HepG2 (cell line): ENCODE results near the gene CABLES2. TPM values are rescaled to one million over a fixed set of nuclear protein-coding genes. Genes with fewer than 3 reads are reported as not detected.

Experiments used
- GABPA ChIP-seq, 2 experiments: IDR thresholded peaks; 2 replicates each; pipeline ENCODE4 v1.6.1; 2011 to 2016; ENCODE audit warnings: low read depth in 2 of 2, low read length in 1 of 2, missing biosample characterization in 1 of 2, missing genetic modification characterization in 1 of 2
- MATR3 ChIP-seq: sonication (generic); formaldehyde crosslinking; IDR thresholded peaks from 2 replicates; pipeline ENCODE4 v1.4.0; 2020; ENCODE audit warnings: missing genetic modification reagents
- RORA ChIP-seq: sonication (generic); formaldehyde crosslinking; IDR thresholded peaks from 2 replicates; pipeline ENCODE4 v1.5.0; 2020; ENCODE audit warnings: mild to moderate bottlenecking, missing genetic modification reagents, moderate library complexity
- SUZ12 ChIP-seq: fragments of 150-350 bp; IDR thresholded peaks from 2 replicates; pipeline ENCODE4 v1.6.1; 2014; ENCODE audit warnings: low read depth, low read length
- TBX2 ChIP-seq: sonication (generic); formaldehyde crosslinking; IDR thresholded peaks from 2 replicates; pipeline ENCODE4 v1.5.0; 2020; ENCODE audit warnings: missing genetic modification reagents, mild to moderate bottlenecking, borderline replicate concordance
- ZMAT3 ChIP-seq: sonication (generic); formaldehyde crosslinking; conservative IDR thresholded peaks from 2 replicates; pipeline ENCODE4 v1.7.0; 2021; ENCODE audit warnings: missing genetic modification reagents
- ZNF160 ChIP-seq: sonication (generic); formaldehyde crosslinking; IDR thresholded peaks from 2 replicates; pipeline ENCODE4 v1.8.0; 2022; ENCODE audit warnings: mild to moderate bottlenecking, inconsistent platforms, missing genetic modification reagents
- ZNF253 ChIP-seq: sonication (generic); formaldehyde crosslinking; IDR thresholded peaks from 2 replicates; pipeline ENCODE4 v1.8.0; 2022; ENCODE audit warnings: mild to moderate bottlenecking, missing genetic modification reagents, borderline replicate concordance
- ZNF292 ChIP-seq: sonication (generic); formaldehyde crosslinking; IDR thresholded peaks from 2 replicates; pipeline ENCODE4 v1.8.1; 2022; ENCODE audit warnings: mild to moderate bottlenecking, low read depth, missing genetic modification reagents, borderline replicate concordance
- ZNF3 ChIP-seq: IDR thresholded peaks from 2 replicates; pipeline ENCODE4 v1.7.0; 2017; ENCODE audit warnings: inconsistent platforms
- polyA plus RNA-seq, 8 experiments: library from polyadenylated mRNA; depleted of rRNA in 3 of 8; stranded (reverse) in 7 of 8; unstranded in 1 of 8; fragments of >200 nt; fragmentation: Illumina TruSeq in 4 of 8; extraction: Trizol in 4 of 8; gene quantifications; 2 replicates each; pipeline versions ENCODE4 v1.2.1 to v1.2.3, GENCODE V29; 2011 to 2016; ENCODE audit warnings: low read depth in 4 of 8, missing spikeins in 1 of 8, mixed read lengths in 1 of 8; ENCODE audit not compliant: insufficient read depth in 1 of 8
- total RNA-seq, 5 experiments: library from RNA; depleted of rRNA; stranded (reverse); fragments of >200 nt; fragmentation: Illumina TruSeq; extraction: Trizol; gene quantifications; 2 replicates each; pipeline ENCODE4 v1.2.3, GENCODE V29; 2016; ENCODE audit warnings: low read depth in 1 of 5
- TF ChIP-seq, protein P1 (sequence below): sonication (generic); formaldehyde crosslinking; IDR thresholded peaks from 2 replicates; pipeline ENCODE4 v1.4.0; 2020; ENCODE audit warnings: missing genetic modification reagents
- TF ChIP-seq, protein P2 (sequence below): fragments of 450-650 bp; IDR thresholded peaks from 2 replicates; pipeline ENCODE4 v1.6.1; 2016
- TF ChIP-seq, protein P3 (sequence below): sonication (generic); formaldehyde crosslinking; IDR thresholded peaks from 2 replicates; pipeline ENCODE4 v1.5.0; 2020; ENCODE audit warnings: missing genetic modification reagents
- TF ChIP-seq, protein P4 (sequence below): fragments of 450-650 bp; IDR thresholded peaks from 2 replicates; pipeline ENCODE4 v1.6.1; 2017
- TF ChIP-seq, protein P5 (sequence below): sonication (generic); formaldehyde crosslinking; IDR thresholded peaks from 2 replicates; pipeline ENCODE4 v1.4.0; 2020; ENCODE audit warnings: mild to moderate bottlenecking, low read depth, missing genetic modification reagents
- TF ChIP-seq, protein P6 (sequence below): sonication (generic); formaldehyde crosslinking; IDR thresholded peaks from 2 replicates; pipeline ENCODE4 v1.9.0; 2022; ENCODE audit warnings: low read depth, missing genetic modification reagents

Gene CABLES2
- total and polyA plus RNA-seq, 2 of the 13 experiments (the other 11 are each of a cell fraction or from before 2014, with no cell fraction given), result 5.2 to 9.7 TPM

DNA sequence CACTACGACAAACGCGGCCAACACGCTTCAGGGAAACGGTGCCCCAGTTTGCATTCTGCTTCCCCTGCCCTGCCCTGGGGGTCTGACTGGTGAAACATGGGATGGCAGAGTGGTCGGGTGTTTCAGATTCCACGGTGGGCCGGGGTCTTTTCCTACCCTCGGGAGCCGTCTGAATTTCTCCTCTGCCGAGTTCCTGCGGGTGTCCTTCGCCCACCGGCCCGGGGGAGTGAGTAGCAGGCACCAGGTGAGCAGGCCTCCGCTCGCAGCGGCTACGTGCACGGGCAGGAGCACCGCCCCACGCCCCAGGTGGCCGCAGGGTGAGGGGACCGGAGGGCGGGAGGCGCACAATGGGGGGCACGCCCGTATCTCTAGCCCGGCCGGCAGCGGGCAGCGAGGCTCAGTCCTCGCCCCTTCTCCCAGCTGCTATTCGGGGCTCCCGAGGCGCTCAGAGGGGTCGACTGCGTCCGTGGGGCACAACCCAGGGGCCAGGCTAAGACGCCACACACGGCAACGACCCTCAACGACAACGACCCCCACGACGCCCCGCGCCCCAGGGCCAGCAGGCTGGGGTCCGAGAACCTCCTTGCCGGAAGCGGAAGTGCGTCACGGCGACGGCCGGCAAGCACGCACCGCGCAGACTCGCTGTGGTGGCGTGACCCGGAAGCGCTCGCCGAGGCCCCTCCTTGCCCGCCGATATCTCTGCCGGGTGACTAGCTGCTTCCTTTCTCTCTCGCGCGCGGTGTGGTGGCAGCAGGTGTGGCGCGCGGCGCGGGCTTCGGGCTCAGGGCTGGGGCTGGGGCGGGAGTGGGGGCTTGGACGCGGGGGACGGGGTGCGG lies 20.5 kb downstream of the CABLES2 start, which contains the start of gene RPS21 (continued):
- TF ChIP-seq, protein P1, sequence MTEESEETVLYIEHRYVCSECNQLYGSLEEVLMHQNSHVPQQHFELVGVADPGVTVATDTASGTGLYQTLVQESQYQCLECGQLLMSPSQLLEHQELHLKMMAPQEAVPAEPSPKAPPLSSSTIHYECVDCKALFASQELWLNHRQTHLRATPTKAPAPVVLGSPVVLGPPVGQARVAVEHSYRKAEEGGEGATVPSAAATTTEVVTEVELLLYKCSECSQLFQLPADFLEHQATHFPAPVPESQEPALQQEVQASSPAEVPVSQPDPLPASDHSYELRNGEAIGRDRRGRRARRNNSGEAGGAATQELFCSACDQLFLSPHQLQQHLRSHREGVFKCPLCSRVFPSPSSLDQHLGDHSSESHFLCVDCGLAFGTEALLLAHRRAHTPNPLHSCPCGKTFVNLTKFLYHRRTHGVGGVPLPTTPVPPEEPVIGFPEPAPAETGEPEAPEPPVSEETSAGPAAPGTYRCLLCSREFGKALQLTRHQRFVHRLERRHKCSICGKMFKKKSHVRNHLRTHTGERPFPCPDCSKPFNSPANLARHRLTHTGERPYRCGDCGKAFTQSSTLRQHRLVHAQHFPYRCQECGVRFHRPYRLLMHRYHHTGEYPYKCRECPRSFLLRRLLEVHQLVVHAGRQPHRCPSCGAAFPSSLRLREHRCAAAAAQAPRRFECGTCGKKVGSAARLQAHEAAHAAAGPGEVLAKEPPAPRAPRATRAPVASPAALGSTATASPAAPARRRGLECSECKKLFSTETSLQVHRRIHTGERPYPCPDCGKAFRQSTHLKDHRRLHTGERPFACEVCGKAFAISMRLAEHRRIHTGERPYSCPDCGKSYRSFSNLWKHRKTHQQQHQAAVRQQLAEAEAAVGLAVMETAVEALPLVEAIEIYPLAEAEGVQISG (CRISPR knock-in tag), result peak; percentile 97
- TF ChIP-seq SUZ12 (no peak), ZNF3 (CRISPR knock-in tag) (no peak), ZNF292 (no peak), ZNF160 (CRISPR knock-in tag) (no peak; the same call in 1 of the 2 replicates), ZMAT3 (CRISPR knock-in tag) (peak; percentile 89; the same call in 1 of the 2 replicates), ZNF253 (CRISPR knock-in tag) (peak; percentile 56; the same call in 1 of the 2 replicates), GABPA (IDR thresholded peaks at IDR 0.05; ENCODE audit: low read depth, low read length) (peak; percentile 86), GABPA (CRISPR knock-in tag; IDR thresholded peaks at IDR 0.05; ENCODE audit: low read depth) (peak; percentile 93), TBX2 (peak; percentile 79), RORA (no peak), MATR3 (CRISPR knock-in tag) (no peak)
- TF ChIP-seq, protein P2, sequence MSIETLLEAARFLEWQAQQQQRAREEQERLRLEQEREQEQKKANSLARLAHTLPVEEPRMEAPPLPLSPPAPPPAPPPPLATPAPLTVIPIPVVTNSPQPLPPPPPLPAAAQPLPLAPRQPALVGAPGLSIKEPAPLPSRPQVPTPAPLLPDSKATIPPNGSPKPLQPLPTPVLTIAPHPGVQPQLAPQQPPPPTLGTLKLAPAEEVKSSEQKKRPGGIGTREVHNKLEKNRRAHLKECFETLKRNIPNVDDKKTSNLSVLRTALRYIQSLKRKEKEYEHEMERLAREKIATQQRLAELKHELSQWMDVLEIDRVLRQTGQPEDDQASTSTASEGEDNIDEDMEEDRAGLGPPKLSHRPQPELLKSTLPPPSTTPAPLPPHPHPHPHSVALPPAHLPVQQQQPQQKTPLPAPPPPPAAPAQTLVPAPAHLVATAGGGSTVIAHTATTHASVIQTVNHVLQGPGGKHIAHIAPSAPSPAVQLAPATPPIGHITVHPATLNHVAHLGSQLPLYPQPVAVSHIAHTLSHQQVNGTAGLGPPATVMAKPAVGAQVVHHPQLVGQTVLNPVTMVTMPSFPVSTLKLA, result peak; percentile 59
- TF ChIP-seq, protein P3, sequence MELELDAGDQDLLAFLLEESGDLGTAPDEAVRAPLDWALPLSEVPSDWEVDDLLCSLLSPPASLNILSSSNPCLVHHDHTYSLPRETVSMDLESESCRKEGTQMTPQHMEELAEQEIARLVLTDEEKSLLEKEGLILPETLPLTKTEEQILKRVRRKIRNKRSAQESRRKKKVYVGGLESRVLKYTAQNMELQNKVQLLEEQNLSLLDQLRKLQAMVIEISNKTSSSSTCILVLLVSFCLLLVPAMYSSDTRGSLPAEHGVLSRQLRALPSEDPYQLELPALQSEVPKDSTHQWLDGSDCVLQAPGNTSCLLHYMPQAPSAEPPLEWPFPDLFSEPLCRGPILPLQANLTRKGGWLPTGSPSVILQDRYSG (CRISPR knock-in tag), result no peak
- TF ChIP-seq, protein P4, sequence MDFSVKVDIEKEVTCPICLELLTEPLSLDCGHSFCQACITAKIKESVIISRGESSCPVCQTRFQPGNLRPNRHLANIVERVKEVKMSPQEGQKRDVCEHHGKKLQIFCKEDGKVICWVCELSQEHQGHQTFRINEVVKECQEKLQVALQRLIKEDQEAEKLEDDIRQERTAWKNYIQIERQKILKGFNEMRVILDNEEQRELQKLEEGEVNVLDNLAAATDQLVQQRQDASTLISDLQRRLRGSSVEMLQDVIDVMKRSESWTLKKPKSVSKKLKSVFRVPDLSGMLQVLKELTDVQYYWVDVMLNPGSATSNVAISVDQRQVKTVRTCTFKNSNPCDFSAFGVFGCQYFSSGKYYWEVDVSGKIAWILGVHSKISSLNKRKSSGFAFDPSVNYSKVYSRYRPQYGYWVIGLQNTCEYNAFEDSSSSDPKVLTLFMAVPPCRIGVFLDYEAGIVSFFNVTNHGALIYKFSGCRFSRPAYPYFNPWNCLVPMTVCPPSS, result no peak
- TF ChIP-seq, protein P5, sequence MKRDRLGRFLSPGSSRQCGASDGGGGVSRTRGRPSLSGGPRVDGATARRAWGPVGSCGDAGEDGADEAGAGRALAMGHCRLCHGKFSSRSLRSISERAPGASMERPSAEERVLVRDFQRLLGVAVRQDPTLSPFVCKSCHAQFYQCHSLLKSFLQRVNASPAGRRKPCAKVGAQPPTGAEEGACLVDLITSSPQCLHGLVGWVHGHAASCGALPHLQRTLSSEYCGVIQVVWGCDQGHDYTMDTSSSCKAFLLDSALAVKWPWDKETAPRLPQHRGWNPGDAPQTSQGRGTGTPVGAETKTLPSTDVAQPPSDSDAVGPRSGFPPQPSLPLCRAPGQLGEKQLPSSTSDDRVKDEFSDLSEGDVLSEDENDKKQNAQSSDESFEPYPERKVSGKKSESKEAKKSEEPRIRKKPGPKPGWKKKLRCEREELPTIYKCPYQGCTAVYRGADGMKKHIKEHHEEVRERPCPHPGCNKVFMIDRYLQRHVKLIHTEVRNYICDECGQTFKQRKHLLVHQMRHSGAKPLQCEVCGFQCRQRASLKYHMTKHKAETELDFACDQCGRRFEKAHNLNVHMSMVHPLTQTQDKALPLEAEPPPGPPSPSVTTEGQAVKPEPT (CRISPR knock-in tag), result peak; percentile 80
- TF ChIP-seq, protein P6, sequence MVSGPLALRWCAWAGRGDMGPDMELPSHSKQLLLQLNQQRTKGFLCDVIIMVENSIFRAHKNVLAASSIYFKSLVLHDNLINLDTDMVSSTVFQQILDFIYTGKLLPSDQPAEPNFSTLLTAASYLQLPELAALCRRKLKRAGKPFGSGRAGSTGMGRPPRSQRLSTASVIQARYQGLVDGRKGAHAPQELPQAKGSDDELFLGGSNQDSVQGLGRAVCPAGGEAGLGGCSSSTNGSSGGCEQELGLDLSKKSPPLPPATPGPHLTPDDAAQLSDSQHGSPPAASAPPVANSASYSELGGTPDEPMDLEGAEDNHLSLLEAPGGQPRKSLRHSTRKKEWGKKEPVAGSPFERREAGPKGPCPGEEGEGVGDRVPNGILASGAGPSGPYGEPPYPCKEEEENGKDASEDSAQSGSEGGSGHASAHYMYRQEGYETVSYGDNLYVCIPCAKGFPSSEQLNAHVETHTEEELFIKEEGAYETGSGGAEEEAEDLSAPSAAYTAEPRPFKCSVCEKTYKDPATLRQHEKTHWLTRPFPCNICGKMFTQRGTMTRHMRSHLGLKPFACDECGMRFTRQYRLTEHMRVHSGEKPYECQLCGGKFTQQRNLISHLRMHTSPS (CRISPR knock-in tag), result peak; percentile 40; the same call in 1 of the 2 replicates
